AG09309 (cell line): ENCODE data around the gene MALT1.
"Not testable (repeated sequence)": the region's sequence is repeated elsewhere in the genome, so short reads cannot be mapped to it uniquely, and the experiment has no call there.

Experiments used
- DNase-seq: peaks from one replicate; pipeline ENCODE4 v3.0.0-alpha.2; 2010; ENCODE audit warnings: low read depth
- H3K4me3 ChIP-seq: 2 replicates; pipeline ENCODE4 v1.5.1; 2011; ENCODE audit warnings: mild to moderate bottlenecking, low read depth, low read length, moderate library complexity; ENCODE audit not compliant: control insufficient read depth
- CTCF ChIP-seq: IDR thresholded peaks from 2 replicates; pipeline ENCODE4 v1.5.1; 2011; ENCODE audit warnings: mild to moderate bottlenecking, low read depth, low read length, inconsistent platforms; ENCODE audit not compliant: insufficient read depth, control insufficient read depth; ENCODE audit errors: missing control alignments

MALT1 gene

DNA sequence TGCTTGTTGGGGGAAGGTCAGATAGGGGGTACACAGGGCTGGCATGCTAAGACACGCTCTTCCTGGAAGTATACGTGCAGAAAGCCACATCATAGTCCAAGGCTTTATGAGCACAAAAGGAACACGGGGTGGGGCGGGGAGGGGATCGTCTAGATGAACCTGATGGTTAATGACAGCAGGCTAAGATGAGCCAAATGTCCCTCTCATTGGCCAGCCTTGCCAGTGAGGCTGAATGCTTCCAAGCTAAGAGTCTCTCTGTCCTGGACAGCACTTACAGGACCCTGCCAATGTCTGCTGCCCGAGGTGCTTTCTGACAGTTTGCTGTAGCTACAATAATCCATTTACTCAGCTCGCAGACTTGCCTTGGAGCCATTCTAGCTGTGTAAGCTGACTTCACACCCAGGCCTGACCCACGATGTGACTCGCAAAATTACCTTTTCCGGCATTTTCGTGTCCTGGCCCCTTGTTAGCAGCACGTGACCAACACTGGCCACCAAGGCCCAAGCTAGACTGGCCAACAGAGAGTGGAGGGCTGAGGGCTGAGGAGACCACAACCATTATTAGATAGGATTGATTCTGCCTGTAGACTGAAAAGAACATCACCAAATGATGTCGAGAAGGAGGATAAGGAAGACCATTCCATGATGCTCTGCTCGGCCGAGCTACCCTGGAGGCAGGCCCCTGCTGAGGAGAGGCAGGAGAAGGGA is 84.2 kb downstream of the MALT1 start:
- no peak for TF ChIP-seq CTCF
- no peak overlapping the region for H3K4me3 ChIP-seq
- no peak for DNase-seq

DNA sequence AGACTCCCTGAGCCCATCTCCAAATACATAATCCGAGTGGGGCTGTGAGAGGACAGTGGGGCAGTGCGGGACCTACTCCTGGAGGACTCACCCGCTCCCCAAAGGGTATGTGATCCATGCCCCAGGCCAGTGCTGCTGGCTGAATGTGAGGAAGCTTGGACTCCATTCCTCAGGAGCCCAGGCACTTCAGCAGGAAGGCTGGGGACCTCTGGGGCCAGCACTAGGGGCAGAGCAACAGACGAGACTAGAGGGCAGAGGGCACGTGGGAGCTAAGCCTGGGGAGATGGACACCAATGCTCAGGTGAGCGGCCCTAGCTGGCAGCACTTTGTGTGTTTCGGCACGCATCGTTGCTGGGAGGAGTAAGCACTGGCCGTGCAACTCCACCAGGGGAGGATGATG is 84.9 kb downstream of the MALT1 start:
- no peak for TF ChIP-seq CTCF
- DNase-seq = no peak
- no peak overlapping the region for H3K4me3 ChIP-seq

DNA sequence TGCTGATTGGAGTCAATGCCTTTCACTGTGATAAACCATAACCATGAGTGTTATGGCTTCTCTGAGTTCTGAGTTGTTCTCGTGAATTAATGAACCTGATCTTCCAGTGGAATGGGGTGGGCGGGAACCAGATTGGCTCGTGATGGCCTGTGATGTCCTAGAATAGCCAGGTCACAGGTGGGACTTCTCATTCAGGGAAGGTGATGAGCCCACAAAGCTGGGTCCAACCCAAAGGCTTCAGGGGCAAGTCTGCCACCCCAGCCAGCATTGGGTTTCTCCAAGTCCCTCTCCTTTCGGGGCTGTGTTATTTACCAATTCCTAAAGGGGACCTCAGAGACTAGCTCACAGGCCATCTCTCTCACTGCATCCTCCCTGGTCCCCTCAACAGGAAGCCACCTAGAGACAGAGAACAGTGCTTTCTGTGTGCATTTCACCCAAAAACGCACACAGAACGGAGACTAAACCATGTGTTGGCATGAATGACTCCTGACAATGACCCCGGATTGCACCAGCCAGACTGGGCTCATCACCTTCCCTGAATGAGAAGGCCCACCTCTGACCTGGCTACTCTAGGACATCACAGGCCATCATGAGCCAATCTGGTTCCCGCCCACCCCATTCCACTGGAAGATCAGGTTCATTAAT is 85.5 kb downstream of the MALT1 start:
- H3K4me3 ChIP-seq = no peak overlapping the region
- DNase-seq = no peak
- TF ChIP-seq CTCF = no peak

- not testable (repeated sequence) for DNase-seq, H3K4me3 ChIP-seq
These were observed 86.1 kb downstream of the MALT1 start for GRCh38 chr18:58757351-58757750.

- no peak for TF ChIP-seq CTCF
- H3K4me3 ChIP-seq = no peak overlapping the region
- no peak for DNase-seq
These were observed 86.8 kb downstream of the MALT1 start for GRCh38 chr18:58758046-58758445.

GRCh38 chr18:58758606-58759005 is 87.3 kb downstream of the MALT1 start:
- no peak overlapping the region for H3K4me3 ChIP-seq
- TF ChIP-seq CTCF = no peak
- no peak for DNase-seq

- H3K4me3 ChIP-seq = no peak overlapping the region
- TF ChIP-seq CTCF = no peak
- DNase-seq = no peak
These were observed 90.1 kb downstream of the MALT1 start for GRCh38 chr18:58761241-58761969.
